ENCODE data around the gene GADD45B.

DNA sequence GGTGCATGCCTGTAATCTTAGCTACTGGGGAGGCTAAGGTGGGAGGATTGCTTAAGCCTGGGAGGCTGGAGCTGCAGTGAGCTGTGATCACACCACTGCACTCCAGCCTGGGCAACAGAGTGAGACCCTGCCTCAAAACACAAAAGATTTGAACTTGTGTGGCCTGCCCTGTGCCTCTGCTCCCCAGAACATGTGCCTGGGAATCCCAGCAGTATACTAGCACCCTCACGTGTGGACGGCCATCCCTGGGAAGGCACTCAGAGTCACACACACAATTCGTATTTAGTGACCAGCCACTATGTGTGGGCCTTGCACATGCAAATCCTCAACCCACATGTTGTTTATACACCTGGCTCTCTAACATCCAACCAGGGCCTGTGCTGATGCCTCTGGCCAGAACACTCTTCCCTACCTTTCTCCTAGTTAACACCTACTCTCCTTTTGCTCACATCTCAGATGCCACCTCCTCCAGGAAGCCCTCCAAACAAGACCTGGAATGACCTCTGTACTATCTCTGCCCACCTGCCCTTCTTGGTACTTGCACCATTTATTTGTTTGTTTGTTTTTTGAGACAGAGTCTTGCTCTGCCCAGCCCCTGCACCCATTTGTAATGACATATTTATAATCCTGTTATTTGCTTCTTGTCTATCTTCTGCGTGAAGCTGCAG, 7.7 kb downstream of the GADD45B start:
- TF ChIP-seq, protein P1, sequence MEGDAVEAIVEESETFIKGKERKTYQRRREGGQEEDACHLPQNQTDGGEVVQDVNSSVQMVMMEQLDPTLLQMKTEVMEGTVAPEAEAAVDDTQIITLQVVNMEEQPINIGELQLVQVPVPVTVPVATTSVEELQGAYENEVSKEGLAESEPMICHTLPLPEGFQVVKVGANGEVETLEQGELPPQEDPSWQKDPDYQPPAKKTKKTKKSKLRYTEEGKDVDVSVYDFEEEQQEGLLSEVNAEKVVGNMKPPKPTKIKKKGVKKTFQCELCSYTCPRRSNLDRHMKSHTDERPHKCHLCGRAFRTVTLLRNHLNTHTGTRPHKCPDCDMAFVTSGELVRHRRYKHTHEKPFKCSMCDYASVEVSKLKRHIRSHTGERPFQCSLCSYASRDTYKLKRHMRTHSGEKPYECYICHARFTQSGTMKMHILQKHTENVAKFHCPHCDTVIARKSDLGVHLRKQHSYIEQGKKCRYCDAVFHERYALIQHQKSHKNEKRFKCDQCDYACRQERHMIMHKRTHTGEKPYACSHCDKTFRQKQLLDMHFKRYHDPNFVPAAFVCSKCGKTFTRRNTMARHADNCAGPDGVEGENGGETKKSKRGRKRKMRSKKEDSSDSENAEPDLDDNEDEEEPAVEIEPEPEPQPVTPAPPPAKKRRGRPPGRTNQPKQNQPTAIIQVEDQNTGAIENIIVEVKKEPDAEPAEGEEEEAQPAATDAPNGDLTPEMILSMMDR (IDR thresholded peaks at IDR 0.05; ENCODE audit: low read depth, low read length): no peak
- TF ChIP-seq EZH2phosphoT487 (IDR thresholded peaks at IDR 0.05; ENCODE audit: low read depth): no peak
